Stimulated activated CD8-positive, alpha-beta memory T cell treated with anti-CD3 and anti-CD28 coated beads, Interleukin-7, amount 100 ng/mL, for 48 hours (primary cell): Measurements from ENCODE around the gene UPK3B.
"Not testable (repeated sequence)": the region's sequence is repeated elsewhere in the genome, so short reads cannot be mapped to it uniquely, and the experiment has no call there.

ENCODE experiments used
- DNase-seq, 2 donors: peaks; one replicate each; pipeline ENCODE4 v3.0.0-alpha.2; 2020; ENCODE audit warnings: low read depth in 1 of 2; ENCODE audit errors: extremely low read depth in 1 of 2

Gene UPK3B

DNA sequence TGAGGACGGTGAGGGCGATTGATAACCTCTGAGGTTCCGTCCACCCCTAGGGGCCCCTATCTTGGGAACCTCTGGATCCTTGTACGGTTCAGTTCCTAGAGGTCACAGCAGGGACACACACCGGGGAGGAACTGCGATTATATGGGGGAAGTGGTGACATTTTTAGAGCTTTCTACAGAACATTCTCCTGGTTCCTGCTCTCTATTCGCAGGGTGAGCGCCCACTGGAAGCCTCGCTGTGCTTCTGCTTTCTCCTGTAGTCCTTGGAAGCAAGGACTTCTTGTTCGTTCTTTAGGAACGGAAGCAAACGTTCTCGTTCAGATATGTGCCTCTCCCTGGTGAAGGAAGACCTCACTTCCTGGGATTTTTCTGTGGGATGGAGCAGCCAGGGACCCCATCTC is 22.4 kb upstream of the UPK3B start:
- DNase-seq, result not testable (repeated sequence)

DNA sequence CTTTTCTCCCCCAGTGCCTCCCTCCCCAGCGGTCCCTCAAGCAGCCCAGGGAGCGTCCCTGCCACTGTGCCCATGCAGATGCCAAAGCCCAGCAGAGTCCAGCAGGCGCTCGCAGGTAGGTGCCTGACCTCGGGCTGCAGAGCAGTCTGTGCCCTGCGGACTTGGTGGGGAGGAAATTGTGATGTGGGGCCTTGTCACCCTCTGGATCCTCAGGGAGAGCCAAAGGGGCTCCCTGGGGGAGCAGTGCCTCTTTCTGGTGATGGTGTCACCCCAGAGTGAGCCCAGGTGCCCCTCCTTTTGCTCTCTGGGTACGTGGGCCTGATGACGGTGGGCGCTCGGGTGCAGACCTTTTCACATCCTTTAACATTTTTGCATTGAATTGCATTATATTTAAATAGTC is 18.2 kb upstream of the UPK3B start:
- DNase-seq, result not testable (repeated sequence)

- not testable (repeated sequence) for DNase-seq
These were observed 14.6 kb upstream of the UPK3B start for GRCh38 chr7:76495717-76496116.

DNA sequence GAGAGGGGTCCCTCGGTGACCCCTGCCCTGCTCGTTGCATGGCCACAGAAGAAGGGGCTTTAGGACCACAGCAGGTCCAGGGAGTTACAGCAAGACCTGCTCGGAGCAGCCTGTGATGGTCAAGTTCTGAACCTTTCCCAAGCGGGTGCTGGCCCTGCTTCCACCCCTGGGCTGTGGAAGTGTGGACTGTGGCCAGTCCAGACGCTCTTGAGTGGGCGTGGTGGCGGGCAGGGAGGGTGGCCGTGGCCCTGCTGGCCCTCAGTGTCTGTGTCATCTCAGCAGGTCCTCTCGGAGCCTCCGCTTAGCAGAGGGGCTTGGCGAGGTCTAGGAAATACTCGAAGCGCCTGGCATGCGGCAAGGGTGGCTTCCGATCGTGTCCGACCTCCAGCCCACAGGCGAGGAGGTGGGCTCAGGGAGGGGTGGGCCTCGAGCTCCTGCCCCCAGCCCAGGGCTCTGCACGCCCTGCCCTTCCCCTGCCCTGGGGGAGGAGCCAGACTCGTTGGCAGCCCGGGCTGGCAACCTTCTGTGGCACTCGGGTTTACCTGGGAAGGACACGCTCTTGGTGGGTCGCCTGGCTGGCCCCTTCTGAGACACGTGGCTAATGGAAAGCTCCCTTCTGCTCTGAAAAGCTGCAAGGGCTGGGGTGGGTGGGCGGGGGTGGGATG is 12.3 kb upstream of the UPK3B start:
- DNase-seq, result not testable (repeated sequence)

GRCh38 chr7:76498583-76499200 is 11.7 kb upstream of the UPK3B start:
- not testable (repeated sequence) for DNase-seq

DNA sequence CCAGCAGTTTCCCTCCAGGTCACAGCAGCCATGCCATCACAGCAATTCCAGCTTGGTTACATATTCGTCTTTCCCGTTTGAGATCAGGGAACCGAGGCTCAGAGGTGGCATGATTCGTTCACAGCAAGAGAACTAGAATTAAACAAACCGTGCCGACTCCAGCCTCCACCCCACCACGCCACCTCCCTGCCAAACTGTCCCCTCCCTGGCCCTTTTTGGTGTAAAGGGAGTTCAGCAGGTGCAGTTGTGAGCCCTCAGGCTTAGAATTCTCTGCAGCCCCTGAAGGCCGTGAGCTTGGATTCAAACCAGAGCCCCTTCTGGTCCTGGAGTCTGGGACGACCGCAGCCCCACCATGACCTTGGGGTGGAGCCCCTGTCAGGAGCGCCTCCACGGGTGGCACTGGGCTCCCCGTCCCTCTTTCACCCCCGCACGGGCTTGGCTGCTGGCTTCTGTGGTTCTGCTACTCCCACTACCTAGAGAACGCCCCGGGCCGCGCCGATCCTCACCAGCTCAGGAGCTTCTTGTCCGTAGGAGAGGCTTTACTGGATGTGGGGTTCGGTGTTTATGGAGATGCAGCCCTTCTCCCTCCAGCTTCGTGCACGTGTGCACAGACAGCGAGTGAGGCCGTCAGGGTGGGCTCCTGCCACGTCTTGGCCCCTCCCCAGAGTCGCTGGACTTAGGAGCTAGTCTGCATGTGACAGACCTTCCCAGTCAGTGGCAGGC is 11.0 kb upstream of the UPK3B start:
- DNase-seq, result not testable (repeated sequence)

DNA sequence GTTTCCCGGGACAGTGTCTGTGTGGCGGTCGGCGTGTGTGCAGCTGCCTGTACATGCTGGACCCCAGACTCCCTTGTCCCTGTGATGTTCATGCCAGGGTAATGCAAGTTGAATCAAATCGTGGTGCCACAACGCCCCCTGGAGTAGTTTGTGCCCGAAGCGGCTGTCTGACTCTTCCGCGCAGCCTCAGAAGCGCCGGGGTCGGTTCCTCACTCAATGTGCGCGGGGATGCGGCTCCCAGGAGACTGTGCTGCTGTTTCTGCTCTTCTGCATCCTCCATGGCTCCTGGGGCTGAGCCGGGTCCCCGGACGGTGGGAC is 10.5 kb upstream of the UPK3B start:
- DNase-seq, result not testable (repeated sequence)

DNA sequence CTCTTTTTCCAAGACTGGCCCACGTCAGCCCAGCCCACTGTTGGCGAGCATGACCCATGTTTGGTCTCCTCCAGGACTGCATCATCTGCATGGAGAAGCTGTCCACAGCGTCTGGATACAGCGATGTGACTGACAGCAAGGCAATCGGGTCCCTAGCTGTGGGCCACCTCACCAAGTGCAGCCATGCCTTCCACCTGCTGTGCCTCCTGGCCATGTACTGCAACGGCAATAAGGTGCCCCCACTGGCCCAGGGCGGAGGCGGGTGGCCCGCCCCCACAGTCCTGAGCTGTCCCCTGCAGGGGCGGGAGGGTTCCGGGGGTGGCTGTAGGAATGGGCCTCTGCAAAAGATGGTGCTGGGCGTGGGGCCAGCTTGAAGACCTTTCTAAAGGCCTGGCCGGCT is 8.1 kb upstream of the UPK3B start:
- not testable (repeated sequence) for DNase-seq

DNA sequence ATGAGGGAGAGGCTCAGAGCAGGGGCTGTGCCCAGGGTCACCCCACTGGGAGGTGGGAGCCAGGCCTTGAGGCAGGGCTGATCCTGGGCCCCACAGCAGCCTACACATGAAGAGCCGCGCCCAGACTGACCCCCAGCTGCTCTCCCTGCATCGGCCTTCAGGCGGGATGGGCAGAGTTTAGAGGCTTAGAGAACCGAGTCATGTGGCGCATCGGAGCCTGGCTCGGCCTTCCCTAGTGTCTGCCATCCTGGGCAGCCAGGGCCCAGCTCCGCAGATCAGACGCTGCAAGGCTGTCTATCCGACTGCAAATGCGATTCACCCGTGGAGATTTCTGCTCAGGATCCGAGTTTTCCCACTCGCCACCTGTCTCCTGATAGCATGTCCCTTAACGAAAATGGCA is 7.5 kb upstream of the UPK3B start:
- DNase-seq, result not testable (repeated sequence)

- not testable (repeated sequence) for DNase-seq
These were observed 7.1 kb upstream of the UPK3B start for GRCh38 chr7:76503244-76503643.

GRCh38 chr7:76504351-76505167 is 5.8 kb upstream of the UPK3B start:
- DNase-seq, result not testable (repeated sequence)

DNA sequence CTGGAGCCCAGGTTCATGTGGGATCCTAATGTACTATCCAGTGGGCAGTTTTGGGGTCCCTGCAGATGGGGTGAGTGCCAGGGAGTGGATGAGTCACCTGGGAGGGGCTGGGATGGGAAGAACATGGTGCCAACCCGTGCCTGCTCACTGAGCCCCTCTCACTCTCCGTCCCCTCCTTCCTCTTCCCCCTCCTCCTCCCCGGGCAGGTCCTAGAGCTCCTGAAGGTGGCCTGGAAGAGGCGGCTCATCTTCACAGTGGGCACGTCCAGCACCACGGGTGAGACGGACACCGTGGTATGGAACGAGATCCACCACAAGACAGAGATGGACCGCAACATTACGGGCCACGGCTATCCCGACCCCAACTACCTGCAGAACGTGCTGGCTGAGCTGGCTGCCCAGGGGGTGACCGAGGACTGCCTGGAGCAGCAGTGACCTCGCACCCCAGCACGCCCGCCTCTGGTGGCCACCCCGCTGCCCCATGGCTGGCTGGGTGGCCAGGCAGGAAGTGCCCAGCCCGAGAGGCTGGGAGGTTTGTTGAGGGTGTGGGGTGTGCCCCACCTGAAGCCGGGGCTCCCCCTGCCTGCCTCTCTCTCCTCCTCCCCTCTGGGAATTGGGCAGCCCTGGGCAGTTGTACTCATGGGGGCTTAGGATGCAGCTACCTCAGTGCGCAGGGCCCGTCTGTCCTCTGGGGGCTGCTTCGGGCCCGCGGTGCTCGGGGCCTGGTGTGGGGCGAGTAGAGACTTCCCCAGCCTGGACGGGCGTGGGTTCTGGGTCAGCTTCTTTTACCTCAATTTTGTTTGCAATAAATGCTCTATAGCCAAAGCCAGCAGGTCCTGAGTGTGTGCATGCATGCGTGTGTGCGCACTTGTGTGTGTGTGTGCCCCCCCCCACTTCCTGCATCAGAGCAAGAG is 4.9 kb upstream of the UPK3B start:
- DNase-seq, result no peak

DNA sequence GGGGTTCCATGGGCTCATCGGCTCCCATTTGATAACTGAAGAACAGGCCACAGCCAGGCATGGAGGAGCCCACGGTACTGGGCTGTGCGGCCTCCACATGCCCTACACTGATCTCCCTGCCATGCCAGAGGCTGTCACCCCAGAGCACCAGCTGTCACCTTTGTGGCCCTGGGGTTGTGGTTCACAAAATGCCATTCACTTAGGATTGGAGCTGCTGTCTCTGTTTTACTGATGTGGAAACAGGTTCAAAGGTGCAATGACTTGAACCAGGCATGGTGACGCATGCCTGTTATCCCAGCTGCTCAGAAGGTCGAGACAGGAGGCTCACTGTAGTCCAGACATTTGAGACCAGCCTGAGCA is 4.3 kb upstream of the UPK3B start:
- no peak for DNase-seq

- not testable (repeated sequence) for DNase-seq
These were observed 3.7 kb upstream of the UPK3B start for GRCh38 chr7:76506643-76507042.

DNA sequence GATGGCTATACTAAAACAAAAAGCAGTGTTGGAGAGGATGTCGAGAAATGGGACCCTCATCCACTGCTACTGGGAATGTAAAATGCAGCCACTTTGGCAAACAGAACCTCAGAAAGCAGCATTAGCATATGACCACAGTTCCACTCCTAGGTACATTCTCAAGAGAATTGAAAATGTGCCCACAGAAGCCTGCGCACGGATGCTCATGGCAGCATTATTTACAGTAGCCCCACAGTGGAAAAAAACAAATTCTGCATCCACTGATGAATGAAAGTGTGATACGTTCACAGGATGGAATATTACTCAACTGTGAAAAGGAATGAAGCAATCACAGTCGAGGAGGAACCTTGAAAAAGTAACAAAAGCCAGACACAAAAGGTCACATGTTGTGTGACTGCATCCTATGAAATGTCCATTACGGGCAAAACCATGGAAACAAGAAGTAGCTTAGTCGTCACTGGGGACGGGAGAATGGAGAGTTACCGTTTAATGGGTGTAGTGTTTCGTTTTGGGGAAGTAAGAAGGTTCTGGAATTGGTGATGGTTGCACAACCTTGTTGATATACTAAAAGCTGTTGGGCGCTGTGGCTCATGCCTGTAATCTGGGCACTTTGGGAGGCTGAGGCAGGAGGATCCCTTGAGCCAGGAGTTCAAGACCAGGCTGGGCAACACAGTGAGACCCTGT is 2.5 kb upstream of the UPK3B start:
- DNase-seq, result no peak

- not testable (repeated sequence) for DNase-seq
These were observed 1.0 kb downstream of the UPK3B start for GRCh38 chr7:76511200-76511910.

DNA sequence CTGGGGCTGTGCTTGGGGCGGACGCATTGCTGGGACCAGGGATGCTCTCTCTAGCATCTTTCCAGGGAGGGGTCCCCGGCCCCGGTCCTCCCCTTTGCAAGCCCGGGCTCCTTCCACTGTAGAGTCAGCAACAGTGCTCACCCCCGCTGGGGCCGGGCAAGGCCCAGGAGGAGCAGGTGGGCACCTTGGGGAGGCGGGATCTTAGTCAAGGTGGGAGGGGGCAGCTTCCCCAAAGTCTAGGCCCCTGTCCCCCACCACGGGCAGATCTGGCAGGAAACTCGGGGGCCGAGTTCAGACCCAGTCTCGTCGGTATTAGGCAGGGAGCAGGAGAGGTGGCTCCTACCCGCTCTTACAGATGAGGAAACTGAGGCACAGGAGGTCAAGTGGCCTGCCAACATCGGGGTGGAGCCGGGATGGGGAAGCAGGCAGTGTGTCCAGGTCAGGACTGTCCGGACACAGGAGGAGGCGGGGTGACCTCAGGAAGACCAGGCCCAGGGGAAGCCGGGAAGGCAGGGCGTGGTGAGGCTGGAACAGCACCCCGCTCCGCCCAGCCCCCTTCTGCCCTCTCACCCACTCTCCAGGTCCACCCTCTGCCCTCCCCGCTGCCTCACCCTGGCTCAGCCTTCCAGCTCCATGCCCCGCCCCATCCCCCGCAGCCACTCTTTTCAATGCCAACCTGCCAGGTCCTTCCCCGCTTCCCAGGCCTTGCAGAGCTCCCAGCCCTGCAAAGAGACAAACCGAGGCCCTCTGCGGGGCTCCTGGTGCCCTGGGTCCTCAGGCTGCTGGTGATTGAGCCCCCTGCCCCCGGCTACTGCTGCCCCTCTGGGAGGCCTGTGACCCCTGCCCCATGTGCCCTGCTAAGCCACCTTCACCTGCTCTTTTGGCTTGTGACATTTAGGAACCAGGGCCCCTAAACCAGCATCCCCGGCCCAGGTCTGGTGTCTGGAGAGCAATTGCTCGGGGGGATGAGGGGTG is 1.8 kb downstream of the UPK3B start:
- DNase-seq, result not testable (repeated sequence)
